Ovary (tissue), 3 donors: ENCODE measurements around the gene RASSF5.

ENCODE experiments used
- CTCF ChIP-seq, 3 donors: fragments of 450-650 bp in 2 of 3; fragments of 200-600 bp in 1 of 3; IDR thresholded peaks; one replicate each; pipeline versions ENCODE4 v1.5.1 to v1.8.0; 2016 to 2022; ENCODE audit warnings: antibody characterized with exemption in 3 of 3, mild to moderate bottlenecking in 1 of 3
- EP300 ChIP-seq: sonication (generic); formaldehyde crosslinking; IDR thresholded peaks from one replicate; pipeline ENCODE4 v1.6.1; 2017; ENCODE audit warnings: antibody characterized with exemption
- POLR2A ChIP-seq: fragments of 450-650 bp; IDR thresholded peaks from one replicate; pipeline ENCODE4 v1.6.1; 2017; ENCODE audit warnings: antibody characterized with exemption, mild to moderate bottlenecking, moderate library complexity
- donor health status: DM: no; HTN: no; CAD: no.

- no peak for TF ChIP-seq CTCF (IDR thresholded peaks at IDR 0.05)
- no peak for TF ChIP-seq POLR2A
- TF ChIP-seq EP300, result no peak
These were observed 4.9 kb upstream of the RASSF5 start for GRCh38 chr1:206502403-206502802.
